ENCODE measurements around the gene PPP1R18.

PPP1R18 gene

GRCh38 chr6:30686009-30686907, at the start of gene PPP1R18:
PPP1R18 (minus strand) TSS chr6:30686645; CDS start chr6:30686018, 627 bp downstream.
- Histone ChIP-seq H3K27ac (peak within 1 kb of the TSS; percentile 98), H3K4me3 (ENCODE audit: low read depth, low read length) (peak within 1 kb of the TSS; percentile 77), H3K9me3 (ENCODE audit: severe bottlenecking) (no peaks in the 10 kb centered on the region), H3K36me3 (peaks cover 57% of the 10 kb centered on the region), H3K27me3 (ENCODE audit: insufficient read depth, low read depth, severe bottlenecking) (no peaks in the 10 kb centered on the region)
- DNase-seq: peak; percentile 83
- no peak for TF ChIP-seq CTCF (IDR thresholded peaks at IDR 0.05; ENCODE audit: low read depth, low read length)

- Histone ChIP-seq H3K36me3 (peaks cover 93% of the 10 kb centered on the region), H3K9me3 (ENCODE audit: severe bottlenecking) (no peaks in the 10 kb centered on the region), H3K4me3 (ENCODE audit: low read depth, low read length) (no peak overlapping the region), H3K27me3 (ENCODE audit: insufficient read depth, low read depth, severe bottlenecking) (no peaks in the 10 kb centered on the region), H3K27ac (no peak overlapping the region)
- no peak for TF ChIP-seq CTCF (IDR thresholded peaks at IDR 0.05; ENCODE audit: low read depth, low read length)
- no peak for DNase-seq
Observed at GRCh38 chr6:30735668-30736314, 49.3 kb upstream of the PPP1R18 start.

GRCh38 chr6:30732237-30732943, 45.9 kb upstream of the PPP1R18 start:
- H3K9me3 ChIP-seq (ENCODE audit: severe bottlenecking): no peaks in the 10 kb centered on the region
- no peaks in the 10 kb centered on the region for H3K27me3 ChIP-seq (ENCODE audit: insufficient read depth, low read depth, severe bottlenecking)
- DNase-seq: no peak
- peak overlapping the region; percentile 84 for H3K27ac ChIP-seq
- H3K4me3 ChIP-seq (ENCODE audit: low read depth, low read length): no peak overlapping the region
- peaks cover 92% of the 10 kb centered on the region for H3K36me3 ChIP-seq
- no peak for TF ChIP-seq CTCF (IDR thresholded peaks at IDR 0.05; ENCODE audit: low read depth, low read length)

GRCh38 chr6:30730601-30731435, 44.4 kb upstream of the PPP1R18 start:
- no peaks in the 10 kb centered on the region for H3K9me3 ChIP-seq (ENCODE audit: severe bottlenecking)
- peak; percentile 97 for TF ChIP-seq CTCF (IDR thresholded peaks at IDR 0.05; ENCODE audit: low read depth, low read length)
- H3K36me3 ChIP-seq: peaks cover 89% of the 10 kb centered on the region
- H3K4me3 ChIP-seq (ENCODE audit: low read depth, low read length): peak overlapping the region; percentile 29
- no peaks in the 10 kb centered on the region for H3K27me3 ChIP-seq (ENCODE audit: insufficient read depth, low read depth, severe bottlenecking)
- H3K27ac ChIP-seq: peak overlapping the region; percentile 84
- DNase-seq: peak; percentile 99

GRCh38 chr6:30727920-30728553, 41.6 kb upstream of the PPP1R18 start:
- Histone ChIP-seq H3K27ac (no peak overlapping the region), H3K36me3 (peaks cover 91% of the 10 kb centered on the region), H3K4me3 (ENCODE audit: low read depth, low read length) (no peak overlapping the region), H3K27me3 (ENCODE audit: insufficient read depth, low read depth, severe bottlenecking) (no peaks in the 10 kb centered on the region), H3K9me3 (ENCODE audit: severe bottlenecking) (no peaks in the 10 kb centered on the region)
- no peak for TF ChIP-seq CTCF (IDR thresholded peaks at IDR 0.05; ENCODE audit: low read depth, low read length)
- DNase-seq: no peak

Data from WERI-Rb-1 (cell line).